Heart left ventricle (tissue), 13 donors: Measurements from ENCODE around the gene SERTAD2.

ENCODE experiments used
- POLR2A ChIP-seq, 2 donors: fragments of 450-650 bp; IDR thresholded peaks; one replicate each; pipeline ENCODE4 v1.6.1; 2017; ENCODE audit warnings: antibody characterized with exemption in 2 of 2, mild to moderate bottlenecking in 2 of 2, moderate library complexity in 2 of 2
- TF ChIP-seq, protein P1 (sequence below), 12 donors: fragments of 200-600 bp; sonication (generic) in 4 of 12; IDR thresholded peaks; one replicate each; pipeline versions ENCODE4 v1.5.0 to v1.8.0; 2018 to 2022; ENCODE audit warnings: antibody characterized with exemption in 12 of 12, mild to moderate bottlenecking in 5 of 12
- donor health status: ischemic (EF 13 %, LVEDD 7.1; RV severe dilation, severe dysfunction).
- donor health status: DM: no; HTN: yes; CAD: no.
- donor health status: DM: no; HTN: no; CAD: no.
- donor health status: ischemic (EF 25% LVEDD 6.9; RV normal size, moderate dysfunction).
- donor health status: ischemic (EF 25% LVEDD 5.7; RV mildly dilated, moderate dysfunction).
- donor health status: ischemic (EF 35%, LVEDD 5.7; RV mildly dilated, moderate dysfunction).
- donor health status: nonischemic (EF 11% LVEDD 7.7; RV severe dilation, severe dysfunction).
- donor health status: DM: yes; HTN: yes; CAD: no.
- donor health status: PGD.
- donor health status: ischemic (EF 29% LVEDD 5.4; RV normal size, mild dysfunction).
- donor health status: nonischemic (EF 23%, LVEDD 6.1; RV moderate dilation, normal function).

DNA sequence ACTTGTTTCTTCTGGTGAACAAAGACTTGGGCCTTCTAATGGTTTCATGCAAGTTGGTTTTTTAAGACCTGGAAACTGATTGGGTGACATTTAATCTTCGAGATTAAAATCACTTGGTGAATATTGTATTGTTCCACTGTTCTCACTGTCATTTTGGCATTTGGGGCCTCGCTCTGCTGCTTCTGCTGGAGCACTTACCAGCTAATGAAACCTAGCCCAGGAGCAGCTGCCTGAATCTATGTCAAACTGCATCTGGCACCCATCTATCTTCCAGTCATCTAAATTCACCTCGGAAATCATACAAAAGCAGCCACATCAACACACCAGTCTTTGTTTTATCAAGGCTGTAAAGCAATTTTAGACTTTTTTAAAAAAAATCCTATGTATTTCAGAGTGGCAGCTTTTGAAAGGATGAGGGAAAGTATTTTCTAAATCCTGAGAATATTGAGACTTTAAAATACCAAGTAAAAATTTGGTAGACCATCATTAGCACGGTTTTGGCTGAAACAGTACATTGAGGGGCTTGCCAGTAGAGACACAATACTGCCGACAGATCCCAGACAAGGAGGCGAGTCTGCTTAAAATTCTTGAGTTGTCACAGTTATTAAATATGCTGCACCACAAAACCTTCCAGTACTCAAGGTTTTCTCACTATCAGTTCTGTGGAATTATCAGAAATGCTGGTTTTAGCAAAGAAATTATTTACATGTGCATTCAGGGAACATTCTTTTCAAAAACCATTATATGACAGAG lies 26.1 kb upstream of the SERTAD2 start:
- TF ChIP-seq, protein P1, sequence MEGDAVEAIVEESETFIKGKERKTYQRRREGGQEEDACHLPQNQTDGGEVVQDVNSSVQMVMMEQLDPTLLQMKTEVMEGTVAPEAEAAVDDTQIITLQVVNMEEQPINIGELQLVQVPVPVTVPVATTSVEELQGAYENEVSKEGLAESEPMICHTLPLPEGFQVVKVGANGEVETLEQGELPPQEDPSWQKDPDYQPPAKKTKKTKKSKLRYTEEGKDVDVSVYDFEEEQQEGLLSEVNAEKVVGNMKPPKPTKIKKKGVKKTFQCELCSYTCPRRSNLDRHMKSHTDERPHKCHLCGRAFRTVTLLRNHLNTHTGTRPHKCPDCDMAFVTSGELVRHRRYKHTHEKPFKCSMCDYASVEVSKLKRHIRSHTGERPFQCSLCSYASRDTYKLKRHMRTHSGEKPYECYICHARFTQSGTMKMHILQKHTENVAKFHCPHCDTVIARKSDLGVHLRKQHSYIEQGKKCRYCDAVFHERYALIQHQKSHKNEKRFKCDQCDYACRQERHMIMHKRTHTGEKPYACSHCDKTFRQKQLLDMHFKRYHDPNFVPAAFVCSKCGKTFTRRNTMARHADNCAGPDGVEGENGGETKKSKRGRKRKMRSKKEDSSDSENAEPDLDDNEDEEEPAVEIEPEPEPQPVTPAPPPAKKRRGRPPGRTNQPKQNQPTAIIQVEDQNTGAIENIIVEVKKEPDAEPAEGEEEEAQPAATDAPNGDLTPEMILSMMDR (IDR thresholded peaks at IDR 0.05), result no peak
- no peak for TF ChIP-seq POLR2A (IDR thresholded peaks at IDR 0.05)
